Ureter (tissue), 1 donor: ENCODE measurements around the gene STK16. TPM values are rescaled to one million over a fixed set of nuclear protein-coding genes. Genes with fewer than 3 reads are reported as not detected.
A peak's percentile ranks its signal among the peaks of the same experiment; 100 is the strongest.

ENCODE experiments used
- DNase-seq: peaks from one replicate; pipeline ENCODE4 v3.0.0-alpha.2; 2020; ENCODE audit warnings: low spot score
- total RNA-seq: library from RNA; stranded (reverse); gene quantifications from one replicate; pipeline ENCODE4 v1.2.4, GENCODE V29; 2023
- donor health status: DM: yes; HTN: yes; CAD: no.

The STK16 gene
- total RNA-seq, 1 donor from 2014 or later: 32.9 TPM

GRCh38 chr2:219269362-219270054 lies 24.2 kb downstream of the STK16 start:
- peak; percentile 74 for DNase-seq

- DNase-seq: no peak
These were observed 24.7 kb downstream of the STK16 start for GRCh38 chr2:219270055-219270372.

- no peak for DNase-seq
These were observed 25.7 kb downstream of the STK16 start for GRCh38 chr2:219271021-219271420.

GRCh38 chr2:219272356-219272755 lies 27.1 kb downstream of the STK16 start:
- DNase-seq: no peak

- no peak for DNase-seq
These were observed 27.7 kb downstream of the STK16 start for GRCh38 chr2:219272995-219273394.

GRCh38 chr2:219273937-219274336 lies 28.7 kb downstream of the STK16 start:
- DNase-seq: no peak

DNA sequence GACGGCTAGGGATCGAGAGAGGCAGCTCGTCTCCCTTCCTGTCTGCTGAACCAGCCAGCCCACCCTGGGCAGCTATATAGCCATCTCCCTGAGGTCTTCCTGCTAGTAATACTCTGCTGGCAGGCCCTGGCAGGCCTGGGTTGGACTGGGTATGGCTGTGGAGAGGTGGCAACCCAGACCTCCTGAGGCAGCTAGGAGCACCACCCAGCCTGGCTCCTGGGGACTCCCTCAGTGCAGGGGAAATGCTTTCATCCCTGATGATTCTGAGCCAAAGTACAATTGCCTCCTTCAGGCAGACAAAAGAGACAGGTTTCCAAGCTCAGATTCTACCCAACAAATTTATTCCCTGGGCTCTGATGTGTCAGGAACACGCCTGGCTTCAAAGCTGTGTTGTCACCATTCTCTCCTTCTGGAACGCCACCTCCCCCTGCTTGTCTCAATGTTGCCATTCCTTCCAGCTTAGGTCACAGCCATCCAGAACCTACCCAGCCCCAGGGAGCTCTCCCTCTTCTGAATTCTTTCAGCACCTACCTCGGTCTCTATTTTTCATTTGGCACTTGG lies 29.2 kb downstream of the STK16 start:
- no peak for DNase-seq

- peak; percentile 78 for DNase-seq
These were observed 32.7 kb downstream of the STK16 start for GRCh38 chr2:219277703-219278654.

GRCh38 chr2:219278655-219279150 lies 33.4 kb downstream of the STK16 start:
- no peak for DNase-seq

- peak; percentile 98 for DNase-seq
These were observed 34.1 kb downstream of the STK16 start, which contains the start of gene DNAJB2 for GRCh38 chr2:219279151-219279915. Gene DNAJB2, plus strand, starts transcription at chr2:219279366. Its CDS starts 468 bp downstream, at chr2:219279834.

- DNase-seq: no peak
These were observed 34.7 kb downstream of the STK16 start for GRCh38 chr2:219279916-219280516.

GRCh38 chr2:219280651-219281050 lies 35.4 kb downstream of the STK16 start:
- DNase-seq: no peak

DNA sequence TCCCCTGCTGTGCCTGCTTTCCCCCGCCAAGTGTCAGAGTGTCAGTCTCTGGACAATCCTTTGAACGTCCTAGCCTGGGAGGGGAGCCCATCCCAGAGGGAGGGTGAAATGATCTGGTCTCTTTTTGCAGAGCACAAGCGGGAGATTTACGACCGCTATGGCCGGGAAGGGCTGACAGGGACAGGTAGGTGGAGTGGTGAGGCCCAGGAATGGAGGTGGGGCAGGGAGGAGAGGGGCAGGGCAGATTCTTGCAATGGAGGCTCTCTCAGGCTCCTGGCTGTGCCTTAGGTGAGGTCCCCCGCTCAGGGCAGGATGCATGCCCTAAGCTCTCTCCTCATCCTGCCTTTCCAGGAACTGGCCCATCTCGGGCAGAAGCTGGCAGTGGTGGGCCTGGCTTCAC lies 36.3 kb downstream of the STK16 start:
- no peak for DNase-seq

- no peak for DNase-seq
These were observed 37.1 kb downstream of the STK16 start for GRCh38 chr2:219282375-219282774.

GRCh38 chr2:219282943-219283581 lies 37.8 kb downstream of the STK16 start:
- no peak for DNase-seq

DNA sequence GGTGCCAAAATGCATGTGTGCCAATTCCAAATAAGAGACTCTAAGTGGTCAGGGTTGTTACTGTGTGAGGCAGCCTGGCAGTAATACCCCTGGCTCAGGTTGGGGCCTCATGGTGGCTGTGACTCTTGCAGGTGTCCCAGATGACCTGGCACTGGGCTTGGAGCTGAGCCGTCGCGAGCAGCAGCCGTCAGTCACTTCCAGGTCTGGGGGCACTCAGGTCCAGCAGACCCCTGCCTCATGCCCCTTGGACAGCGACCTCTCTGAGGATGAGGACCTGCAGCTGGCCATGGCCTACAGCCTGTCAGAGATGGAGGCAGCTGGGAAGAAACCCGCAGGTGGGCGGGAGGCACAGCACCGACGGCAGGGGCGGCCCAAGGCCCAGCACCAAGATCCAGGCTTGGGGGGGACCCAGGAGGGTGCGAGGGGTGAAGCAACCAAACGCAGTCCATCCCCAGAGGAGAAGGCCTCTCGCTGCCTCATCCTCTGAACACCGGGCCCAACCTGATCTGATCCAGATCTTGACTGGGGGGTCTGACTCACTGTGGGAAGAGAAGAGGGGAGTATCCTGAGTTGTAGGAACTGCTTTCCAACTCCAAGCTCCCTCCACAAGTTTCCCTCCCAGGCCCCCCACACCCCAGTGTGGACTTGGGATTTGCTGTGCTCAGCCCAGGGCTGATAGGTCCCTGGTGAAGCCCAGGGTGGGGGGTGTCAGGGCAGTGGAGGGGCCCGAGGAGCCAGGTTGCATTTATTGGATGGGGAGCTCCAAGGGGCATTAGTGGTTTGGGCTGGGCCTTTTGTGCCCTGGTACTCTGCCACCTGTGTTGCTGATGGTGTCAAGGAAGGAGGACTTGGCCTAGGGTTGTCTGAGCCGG lies 39.5 kb downstream of the STK16 start:
- DNase-seq: no peak

GRCh38 chr2:219285373-219285735 lies 40.1 kb downstream of the STK16 start:
- DNase-seq: no peak

- DNase-seq: peak; percentile 74
These were observed 40.7 kb downstream of the STK16 start for GRCh38 chr2:219285894-219286425.

DNA sequence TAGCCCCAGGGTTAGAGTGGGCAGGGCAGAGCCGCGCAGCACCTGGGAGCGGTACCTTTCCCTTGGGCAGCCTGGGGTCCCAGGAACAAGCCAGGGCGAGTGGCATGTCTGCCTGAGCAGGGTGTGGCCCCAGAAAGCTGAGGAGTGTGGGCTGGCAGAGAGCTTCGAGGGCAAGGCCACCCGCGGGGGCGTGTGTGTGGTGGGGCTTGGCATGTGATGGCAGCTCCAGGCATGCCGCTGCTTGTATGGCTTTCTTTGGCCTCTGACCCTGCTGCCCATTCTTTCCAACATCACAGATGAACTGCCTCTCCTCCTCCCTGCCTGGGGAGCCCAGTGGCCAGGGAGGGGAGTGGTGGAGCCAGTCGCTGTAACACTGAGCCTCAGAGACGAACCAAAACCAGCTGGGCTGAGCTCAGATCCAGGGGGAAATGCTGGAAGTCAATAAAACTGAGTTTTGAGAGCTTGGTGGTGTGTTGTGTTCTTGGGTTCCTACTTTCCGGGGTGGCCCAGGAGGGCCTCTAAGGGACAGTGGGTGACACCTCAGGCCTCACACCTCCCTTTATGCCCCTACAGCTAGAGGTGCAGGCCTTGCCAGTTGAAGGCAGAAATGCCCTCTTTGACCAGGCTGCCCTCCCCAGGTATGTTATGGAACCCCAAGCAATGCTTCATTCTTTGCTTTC lies 41.3 kb downstream of the STK16 start:
- peak; percentile 69 for DNase-seq
